ENCODE data around the gene PHF2. TPM values are rescaled to one million over a fixed set of nuclear protein-coding genes. Genes with fewer than 3 reads are reported as not detected.
A peak's percentile ranks its signal among the peaks of the same experiment; 100 is the strongest.

PHF2 gene
- total RNA-seq, 4 donors from 2014 or later, result 22.6 to 40.2 (median 28.4) TPM

- peaks cover 10% of the 10 kb centered on the region for H3K4me1 ChIP-seq
- DNase-seq (ENCODE audit: low spot score in 2 of 2), result peak in 1 of 2 donors; percentile 25
- H3K36me3 ChIP-seq, result peaks cover 57% of the 10 kb centered on the region
- H3K4me3 ChIP-seq, result no peak overlapping the region
- H3K27me3 ChIP-seq, result no peaks in the 10 kb centered on the region
- WGBS, result 88% methylated on average over 14 of the region's 14 CpGs
- no peak overlapping the region for H3K27ac ChIP-seq
- TF ChIP-seq CTCF (IDR thresholded peaks at IDR 0.05) (no peak), EP300 (IDR thresholded peaks at IDR 0.05) (no peak), POLR2AphosphoS5 (IDR thresholded peaks at IDR 0.05) (no peak)
- H3K9me3 ChIP-seq, result no peaks in the 10 kb centered on the region
These were observed 17.9 kb upstream of the PHF2 start for GRCh38 chr9:93558503-93558902.

GRCh38 chr9:93560991-93561390 is 15.4 kb upstream of the PHF2 start:
- 85% methylated on average over 5 of the region's 5 CpGs for WGBS

GRCh38 chr9:93562157-93562556 is 14.2 kb upstream of the PHF2 start:
- Histone ChIP-seq H3K27me3 (no peaks in the 10 kb centered on the region), H3K27ac (no peak overlapping the region), H3K36me3 (peaks cover 64% of the 10 kb centered on the region), H3K4me1 (peaks cover 20% of the 10 kb centered on the region), H3K9me3 (no peaks in the 10 kb centered on the region), H3K4me3 (no peak overlapping the region)
- TF ChIP-seq CTCF (IDR thresholded peaks at IDR 0.05), result no peak
- TF ChIP-seq POLR2AphosphoS5 (IDR thresholded peaks at IDR 0.05), result no peak
- no peak for TF ChIP-seq POLR2A (IDR thresholded peaks at IDR 0.05)
- no peak for TF ChIP-seq EP300 (IDR thresholded peaks at IDR 0.05)
- WGBS, result 44% methylated on average over 2 of the region's 2 CpGs
- DNase-seq (ENCODE audit: low spot score in 2 of 2), result peak in 1 of 2 donors; percentile 51

More at GRCh38 chr9:93560991-93561390, 15.4 kb upstream of the PHF2 start:
- Histone ChIP-seq H3K4me1 (peaks cover 13% of the 10 kb centered on the region), H3K9me3 (no peaks in the 10 kb centered on the region), H3K36me3 (peaks cover 70% of the 10 kb centered on the region), H3K4me3 (no peak overlapping the region), H3K27ac (no peak overlapping the region), H3K27me3 (no peaks in the 10 kb centered on the region)
- no peak for DNase-seq (ENCODE audit: low spot score in 2 of 2)
- no peak for TF ChIP-seq CTCF (IDR thresholded peaks at IDR 0.05)
- TF ChIP-seq POLR2A (IDR thresholded peaks at IDR 0.05), result no peak

- no peak overlapping the region for H3K27ac ChIP-seq
- DNase-seq (ENCODE audit: low spot score in 2 of 2), result no peak
- no peaks in the 10 kb centered on the region for H3K27me3 ChIP-seq
- WGBS, result 82% methylated on average over 4 of the region's 4 CpGs
- H3K4me3 ChIP-seq, result no peak overlapping the region
- peaks cover 27% of the 10 kb centered on the region for H3K4me1 ChIP-seq
- peaks cover 39% of the 10 kb centered on the region for H3K36me3 ChIP-seq
- no peak for TF ChIP-seq CTCF (IDR thresholded peaks at IDR 0.05)
- no peak for TF ChIP-seq POLR2AphosphoS5 (IDR thresholded peaks at IDR 0.05)
- TF ChIP-seq POLR2A (IDR thresholded peaks at IDR 0.05), result no peak
- TF ChIP-seq EP300 (IDR thresholded peaks at IDR 0.05), result no peak
- H3K9me3 ChIP-seq, result no peaks in the 10 kb centered on the region
These were observed 11.3 kb upstream of the PHF2 start for GRCh38 chr9:93565089-93565488.

GRCh38 chr9:93566408-93567270 is 9.7 kb upstream of the PHF2 start:
- H3K36me3 ChIP-seq, result peaks cover 32% of the 10 kb centered on the region
- H3K4me3 ChIP-seq, result peak overlapping the region; percentile 57
- DNase-seq (ENCODE audit: low spot score in 2 of 2), result peak; percentile 97 to 98
- H3K4me1 ChIP-seq, result peaks cover 27% of the 10 kb centered on the region
- TF ChIP-seq CTCF (IDR thresholded peaks at IDR 0.05), result peak; percentile 77 to 95
- peak; percentile 77 to 95 for TF ChIP-seq POLR2A (IDR thresholded peaks at IDR 0.05)
- no peak for TF ChIP-seq EP300 (IDR thresholded peaks at IDR 0.05)
- peak in 2 of 3 donors; percentile 67 for TF ChIP-seq POLR2AphosphoS5 (IDR thresholded peaks at IDR 0.05)
- 2% methylated on average over 29 of the region's 69 CpGs for WGBS
- H3K27ac ChIP-seq, result peak overlapping the region; percentile 91
- no peaks in the 10 kb centered on the region for H3K9me3 ChIP-seq
- no peaks in the 10 kb centered on the region for H3K27me3 ChIP-seq

All from suprapubic skin (tissue), 4 donors.